ENCODE data around the gene CACNA1B. TPM values are rescaled to one million over a fixed set of nuclear protein-coding genes. Genes with fewer than 3 reads are reported as not detected.

The CACNA1B gene
- total and polyA plus RNA-seq, 10 donors: under 0.01 to 0.09 (median 0.04) TPM; not detected in 4

DNA sequence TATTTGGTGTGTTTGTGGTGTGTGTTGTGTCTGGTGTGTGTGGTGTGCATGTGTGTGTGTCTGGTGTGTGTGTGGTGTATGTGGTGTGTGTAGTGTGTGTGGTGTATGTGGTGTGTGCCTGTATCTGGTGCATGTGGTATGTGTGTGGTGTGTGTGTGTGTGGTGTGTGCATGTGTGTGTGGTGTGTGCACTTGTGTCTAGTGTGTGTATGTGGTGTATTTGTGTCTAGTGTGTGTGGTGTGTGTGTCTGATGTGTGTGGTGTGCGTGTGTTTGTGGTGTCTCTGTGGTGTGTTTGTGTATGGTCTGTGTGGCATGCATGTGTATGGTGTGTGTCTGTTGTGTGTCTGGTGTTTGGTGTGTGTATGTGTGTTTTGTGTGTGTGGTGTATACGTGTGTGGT, 71.1 kb downstream of the CACNA1B start:
- 89 to 97% (median 93%) methylated on average over 2 of the region's 2 CpGs for WGBS, 5 donors
- intact Hi-C loops (cut with DNase I; ENCODE audit: low total_unique reads): no loop called here
- Histone ChIP-seq H3K4me3 (no peak overlapping the region), H3K9me3 (peaks cover 3 to 40% (median 34%) of the 10 kb centered on the region in 8 donors), H3K27ac (no peak overlapping the region), H3K27me3 (replicated peaks in 1 of 7) (peaks cover 0 to 19% (median 0%) of the 10 kb centered on the region in 7 donors), H3K4me1 (no peaks in the 10 kb centered on the region), H3K36me3 (no peaks in the 10 kb centered on the region)
- TF ChIP-seq, protein P1, sequence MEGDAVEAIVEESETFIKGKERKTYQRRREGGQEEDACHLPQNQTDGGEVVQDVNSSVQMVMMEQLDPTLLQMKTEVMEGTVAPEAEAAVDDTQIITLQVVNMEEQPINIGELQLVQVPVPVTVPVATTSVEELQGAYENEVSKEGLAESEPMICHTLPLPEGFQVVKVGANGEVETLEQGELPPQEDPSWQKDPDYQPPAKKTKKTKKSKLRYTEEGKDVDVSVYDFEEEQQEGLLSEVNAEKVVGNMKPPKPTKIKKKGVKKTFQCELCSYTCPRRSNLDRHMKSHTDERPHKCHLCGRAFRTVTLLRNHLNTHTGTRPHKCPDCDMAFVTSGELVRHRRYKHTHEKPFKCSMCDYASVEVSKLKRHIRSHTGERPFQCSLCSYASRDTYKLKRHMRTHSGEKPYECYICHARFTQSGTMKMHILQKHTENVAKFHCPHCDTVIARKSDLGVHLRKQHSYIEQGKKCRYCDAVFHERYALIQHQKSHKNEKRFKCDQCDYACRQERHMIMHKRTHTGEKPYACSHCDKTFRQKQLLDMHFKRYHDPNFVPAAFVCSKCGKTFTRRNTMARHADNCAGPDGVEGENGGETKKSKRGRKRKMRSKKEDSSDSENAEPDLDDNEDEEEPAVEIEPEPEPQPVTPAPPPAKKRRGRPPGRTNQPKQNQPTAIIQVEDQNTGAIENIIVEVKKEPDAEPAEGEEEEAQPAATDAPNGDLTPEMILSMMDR (IDR thresholded peaks at IDR 0.05 in 8 of 11, conservative IDR thresholded peaks at IDR 0.05 in 3 of 11): no peak
- TF ChIP-seq POLR2A (IDR thresholded peaks at IDR 0.05) (no peak), POLR2AphosphoS5 (IDR thresholded peaks at IDR 0.05) (no peak)
- no peak for DNase-seq

DNA sequence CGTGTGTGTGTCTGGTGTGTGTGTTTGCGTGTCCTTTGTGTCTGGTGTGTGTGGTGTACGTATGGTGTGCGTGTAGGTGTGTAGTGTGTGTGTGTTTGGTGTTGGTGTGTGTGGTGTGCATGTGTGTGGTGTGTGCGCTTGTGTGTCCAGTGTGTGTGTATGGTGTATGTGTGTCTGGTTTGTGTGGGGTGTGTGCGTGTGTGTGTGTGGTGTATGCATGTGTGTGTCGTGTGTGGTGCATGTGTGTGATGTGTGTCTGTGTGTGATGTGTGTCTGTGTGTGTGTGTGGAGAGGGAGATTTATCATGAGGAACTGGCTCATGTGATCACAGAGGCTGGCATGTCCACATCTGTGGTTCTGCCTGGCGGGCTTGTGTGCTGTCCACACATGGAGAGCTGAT, 71.7 kb downstream of the CACNA1B start:
- no peaks in the 10 kb centered on the region for H3K36me3 ChIP-seq
- intact Hi-C loops (cut with DNase I; ENCODE audit: low total_unique reads): no loop called here
- WGBS, 5 donors: 86 to 94% (median 94%) methylated on average over 8 of the region's 8 CpGs
- H3K4me1 ChIP-seq: no peaks in the 10 kb centered on the region
- peaks cover 0 to 25% (median 0%) of the 10 kb centered on the region in 7 donors for H3K27me3 ChIP-seq (replicated peaks in 1 of 7)
- DNase-seq: no peak
- H3K9me3 ChIP-seq: peaks cover 3 to 34% (median 28%) of the 10 kb centered on the region in 8 donors
- no peak overlapping the region for H3K27ac ChIP-seq
- H3K4me3 ChIP-seq: no peak overlapping the region
- TF ChIP-seq POLR2A (IDR thresholded peaks at IDR 0.05): no peak
- TF ChIP-seq POLR2AphosphoS5 (IDR thresholded peaks at IDR 0.05): no peak
- TF ChIP-seq, protein P1 (IDR thresholded peaks at IDR 0.05 in 8 of 11, conservative IDR thresholded peaks at IDR 0.05 in 3 of 11): no peak

DNA sequence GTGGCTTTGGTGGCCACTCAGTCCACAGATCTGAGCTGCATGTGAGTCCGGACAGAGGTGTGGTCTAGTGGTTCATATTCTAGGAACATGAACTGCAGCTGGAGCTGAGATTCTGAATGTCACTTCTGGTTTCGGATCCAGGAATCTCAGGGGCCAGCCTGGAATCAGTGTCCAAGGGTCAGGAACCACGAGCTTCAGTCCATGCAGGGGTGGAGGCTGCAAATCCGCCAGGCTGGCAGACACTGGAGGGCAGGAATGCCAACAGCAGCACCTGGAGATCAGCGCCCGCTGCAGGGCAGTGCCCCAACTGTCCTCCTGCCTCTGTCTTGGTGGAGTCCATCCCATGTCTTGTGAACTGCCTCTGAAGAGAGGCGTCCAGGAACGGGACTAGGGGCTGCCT, 73.5 kb downstream of the CACNA1B start:
- peaks cover 0 to 16% (median 10%) of the 10 kb centered on the region in 8 donors for H3K9me3 ChIP-seq
- 71 to 82% (median 76%) methylated on average over 6 to 8 of the region's 8 CpGs for WGBS, 5 donors
- intact Hi-C loops (cut with DNase I; ENCODE audit: low total_unique reads): no loop called here

More for the DNA sequence above, 73.5 kb downstream of the CACNA1B start:
- DNase-seq: no peak
- Histone ChIP-seq H3K27me3 (replicated peaks in 1 of 7) (peaks cover 0 to 27% (median 0%) of the 10 kb centered on the region in 7 donors), H3K36me3 (no peaks in the 10 kb centered on the region), H3K27ac (no peak overlapping the region), H3K4me3 (no peak overlapping the region), H3K4me1 (no peaks in the 10 kb centered on the region)
- TF ChIP-seq POLR2A (IDR thresholded peaks at IDR 0.05): no peak
- TF ChIP-seq, protein P1 (IDR thresholded peaks at IDR 0.05 in 8 of 11, conservative IDR thresholded peaks at IDR 0.05 in 3 of 11): no peak
- TF ChIP-seq POLR2AphosphoS5 (IDR thresholded peaks at IDR 0.05): no peak

All from spleen (tissue), 11 donors.